ENCODE data around the gene GLG1.
"Not testable (repeated sequence)": the region's sequence is repeated elsewhere in the genome, so short reads cannot be mapped to it uniquely, and the experiment has no call there.

GLG1 gene

GRCh38 chr16:74404148-74404933, 202.6 kb downstream of the GLG1 start:
- FAIRE-seq: not testable (repeated sequence)

GRCh38 chr16:74400238-74400637, 206.7 kb downstream of the GLG1 start:
- FAIRE-seq: not testable (repeated sequence)

GRCh38 chr16:74398212-74398895, 208.6 kb downstream of the GLG1 start:
- FAIRE-seq: not testable (repeated sequence)

Measured in TTC549 (cell line).